Suprapubic skin (tissue), 4 donors: ENCODE results near the gene ANTXR1. TPM values are rescaled to one million over a fixed set of nuclear protein-coding genes. Genes with fewer than 3 reads are reported as not detected.
A peak's percentile ranks its signal among the peaks of the same experiment; 100 is the strongest.

Experiments
- DNase-seq, 2 donors: peaks; one replicate each; pipeline ENCODE4 v3.0.0-alpha.2; 2019; ENCODE audit warnings: low spot score in 2 of 2
- H3K27ac ChIP-seq: fragments of 200-600 bp; sonication (generic); one replicate; pipeline ENCODE4 v1.5.1; 2019
- H3K27me3 ChIP-seq: fragments of 200-600 bp; sonication (generic); one replicate; pipeline ENCODE4 v1.5.1; 2019
- H3K36me3 ChIP-seq: fragments of 200-600 bp; sonication (generic); one replicate; pipeline ENCODE4 v1.5.1; 2019
- H3K4me1 ChIP-seq: fragments of 200-600 bp; sonication (generic); one replicate; pipeline ENCODE4 v1.5.1; 2019
- H3K4me3 ChIP-seq: fragments of 200-600 bp; sonication (generic); one replicate; pipeline ENCODE4 v1.5.1; 2019; ENCODE audit warnings: mild to moderate bottlenecking
- H3K9me3 ChIP-seq: fragments of 200-600 bp; sonication (generic); one replicate; pipeline ENCODE4 v1.5.1; 2019
- CTCF ChIP-seq, 2 donors: fragments of 200-600 bp in 1 of 2; fragments of 450-650 bp in 1 of 2; sonication (generic) in 1 of 2; IDR thresholded peaks; one replicate each; pipeline ENCODE4 v1.5.1; 2016 to 2019; ENCODE audit warnings: antibody characterized with exemption in 2 of 2, mild to moderate bottlenecking in 1 of 2, moderate library complexity in 1 of 2
- EP300 ChIP-seq: sonication (generic); formaldehyde crosslinking; IDR thresholded peaks from one replicate; pipeline ENCODE4 v1.6.1; 2017; ENCODE audit warnings: antibody characterized with exemption
- POLR2A ChIP-seq, 2 donors: fragments of 450-650 bp; IDR thresholded peaks; one replicate each; pipeline ENCODE4 v1.6.1; 2017; ENCODE audit warnings: antibody characterized with exemption in 2 of 2, mild to moderate bottlenecking in 2 of 2, moderate library complexity in 2 of 2
- POLR2AphosphoS5 ChIP-seq, 3 donors: sonication (generic); formaldehyde crosslinking; IDR thresholded peaks; one replicate each; pipeline ENCODE4 v1.6.1; 2017; ENCODE audit warnings: antibody characterized with exemption in 3 of 3
- WGBS: methylation state at CpG from one replicate; pipeline ENCODE4 v1.1.5; 2018; 5-methylcytosine and 5-hydroxymethylcytosine counted together
- total RNA-seq, 4 donors: library from RNA; depleted of rRNA; stranded (reverse); fragments of >200 nt; gene quantifications; one replicate each; pipeline ENCODE4 v1.1.0, GENCODE V29; 2016

Gene ANTXR1
- total RNA-seq, 4 donors from 2014 or later: 35.5 to 111 (median 66.6) TPM

- no peak for DNase-seq
- H3K9me3 ChIP-seq: no peaks in the 10 kb centered on the region
- 92% methylated on average over 3 of the region's 3 CpGs for WGBS
Observed at GRCh38 chr2:69157441-69157840, 144.5 kb downstream of the ANTXR1 start.

GRCh38 chr2:69159986-69160385 is 147.0 kb downstream of the ANTXR1 start:
- WGBS: 43% methylated on average over 6 of the region's 6 CpGs
- H3K27me3 ChIP-seq: no peaks in the 10 kb centered on the region
- no peak overlapping the region for H3K27ac ChIP-seq
- no peak overlapping the region for H3K4me3 ChIP-seq
- TF ChIP-seq POLR2A (IDR thresholded peaks at IDR 0.05): no peak
- TF ChIP-seq CTCF (IDR thresholded peaks at IDR 0.05): peak in 1 of 2 donors; percentile 33
- peaks cover 6% of the 10 kb centered on the region for H3K36me3 ChIP-seq
- DNase-seq: no peak
- H3K4me1 ChIP-seq: peaks cover 45% of the 10 kb centered on the region
- H3K9me3 ChIP-seq: no peaks in the 10 kb centered on the region

More at GRCh38 chr2:69157441-69157840, 144.5 kb downstream of the ANTXR1 start:
- Histone ChIP-seq H3K4me1 (peaks cover 32% of the 10 kb centered on the region), H3K27me3 (no peaks in the 10 kb centered on the region), H3K27ac (no peak overlapping the region), H3K4me3 (no peak overlapping the region), H3K36me3 (peaks cover 6% of the 10 kb centered on the region)
- TF ChIP-seq POLR2AphosphoS5 (IDR thresholded peaks at IDR 0.05): no peak
- TF ChIP-seq EP300: no peak
- no peak for TF ChIP-seq POLR2A (IDR thresholded peaks at IDR 0.05)
- no peak for TF ChIP-seq CTCF (IDR thresholded peaks at IDR 0.05)

- TF ChIP-seq POLR2A (IDR thresholded peaks at IDR 0.05) (no peak), EP300 (no peak), CTCF (IDR thresholded peaks at IDR 0.05) (no peak), POLR2AphosphoS5 (IDR thresholded peaks at IDR 0.05) (no peak)
- no peak for DNase-seq
- peaks cover 50% of the 10 kb centered on the region for H3K4me1 ChIP-seq
Observed at GRCh38 chr2:69162057-69162456, 149.1 kb downstream of the ANTXR1 start.

GRCh38 chr2:69163109-69163508 is 150.1 kb downstream of the ANTXR1 start:
- no peaks in the 10 kb centered on the region for H3K27me3 ChIP-seq
- H3K36me3 ChIP-seq: no peaks in the 10 kb centered on the region
- TF ChIP-seq POLR2AphosphoS5 (IDR thresholded peaks at IDR 0.05) (peak in 2 of 3 donors; percentile 13 to 37), CTCF (IDR thresholded peaks at IDR 0.05) (no peak), EP300 (no peak), POLR2A (IDR thresholded peaks at IDR 0.05) (no peak)
- peaks cover 59% of the 10 kb centered on the region for H3K4me1 ChIP-seq
- H3K27ac ChIP-seq: no peak overlapping the region
- no peak overlapping the region for H3K4me3 ChIP-seq
- no peaks in the 10 kb centered on the region for H3K9me3 ChIP-seq
- 13% methylated on average over 6 of the region's 6 CpGs for WGBS
- DNase-seq: no peak

More at GRCh38 chr2:69162057-69162456, 149.1 kb downstream of the ANTXR1 start:
- Histone ChIP-seq H3K4me3 (no peak overlapping the region), H3K9me3 (no peaks in the 10 kb centered on the region), H3K27ac (no peak overlapping the region), H3K27me3 (no peaks in the 10 kb centered on the region), H3K36me3 (no peaks in the 10 kb centered on the region)

- H3K27me3 ChIP-seq: no peaks in the 10 kb centered on the region
- TF ChIP-seq POLR2A (IDR thresholded peaks at IDR 0.05) (no peak), CTCF (IDR thresholded peaks at IDR 0.05) (no peak), POLR2AphosphoS5 (IDR thresholded peaks at IDR 0.05) (no peak), EP300 (no peak)
- peaks cover 60% of the 10 kb centered on the region for H3K4me1 ChIP-seq
- WGBS: 85% methylated on average over 7 of the region's 7 CpGs
- no peaks in the 10 kb centered on the region for H3K9me3 ChIP-seq
- H3K36me3 ChIP-seq: no peaks in the 10 kb centered on the region
- H3K4me3 ChIP-seq: no peak overlapping the region
- no peak overlapping the region for H3K27ac ChIP-seq
- DNase-seq: no peak
Observed at GRCh38 chr2:69163556-69163955, 150.6 kb downstream of the ANTXR1 start.
